HG02678 (cell line): ENCODE measurements around the gene PNKP.
A peak's percentile ranks its signal among the peaks of the same experiment; 100 is the strongest.

Experiments
- ATAC-seq: cut with Tn5 transposase; IDR thresholded peaks from one replicate; pipeline ENCODE4 v1.9.1; 2021; ENCODE audit warnings: mild to moderate bottlenecking, moderate library complexity; ENCODE audit not compliant: unreplicated experiment

Gene PNKP

GRCh38 chr19:49860336-49861102 is 6.9 kb downstream of the PNKP start:
- no peak for ATAC-seq

GRCh38 chr19:49859682-49860335 is 7.6 kb downstream of the PNKP start:
- ATAC-seq, result no peak

- no peak for ATAC-seq
Measured at GRCh38 chr19:49858088-49858985, 9.0 kb downstream of the PNKP start.

- no peak for ATAC-seq
Measured at GRCh38 chr19:49857838-49858087, 9.6 kb downstream of the PNKP start.

GRCh38 chr19:49857061-49857837 is 10.1 kb downstream of the PNKP start:
- no peak for ATAC-seq

- ATAC-seq, result no peak
Measured at GRCh38 chr19:49856574-49857021, 10.8 kb downstream of the PNKP start.

GRCh38 chr19:49855676-49856573 is 11.5 kb downstream of the PNKP start:
- ATAC-seq, result no peak

- ATAC-seq, result no peak
Measured at GRCh38 chr19:49855277-49855675, 12.1 kb downstream of the PNKP start.

GRCh38 chr19:49854378-49855263 is 12.8 kb downstream of the PNKP start:
- no peak for ATAC-seq

- no peak for ATAC-seq
Measured at GRCh38 chr19:49853852-49854377, 13.5 kb downstream of the PNKP start.

- ATAC-seq, result no peak
Measured at GRCh38 chr19:49852631-49853126, 14.7 kb downstream of the PNKP start.

- ATAC-seq, result peak; percentile 5
Measured at GRCh38 chr19:49851456-49852259, 15.7 kb downstream of the PNKP start.

- ATAC-seq, result peak; percentile 78
Measured at GRCh38 chr19:49850487-49851342, 16.7 kb downstream of the PNKP start, which contains the start of gene PTOV1. Gene PTOV1 (plus strand): TSS chr19:49851159.

GRCh38 chr19:49850221-49850486 is 17.2 kb downstream of the PNKP start:
- ATAC-seq, result no peak

- no peak for ATAC-seq
Measured at GRCh38 chr19:49849433-49850220, 17.7 kb downstream of the PNKP start.

GRCh38 chr19:49848938-49849337 is 18.4 kb downstream of the PNKP start:
- ATAC-seq, result no peak
